Activated naive CD4-positive, alpha-beta T cell treated with Interleukin-2 at 50 U/mL for 16 hours (primary cell): ENCODE measurements around the gene NRARP.
A peak's percentile ranks its signal among the peaks of the same experiment; 100 is the strongest.

ENCODE experiments used
- DNase-seq: peaks from one replicate; pipeline ENCODE4 v3.0.0-alpha.2; 2020

Gene NRARP

DNA sequence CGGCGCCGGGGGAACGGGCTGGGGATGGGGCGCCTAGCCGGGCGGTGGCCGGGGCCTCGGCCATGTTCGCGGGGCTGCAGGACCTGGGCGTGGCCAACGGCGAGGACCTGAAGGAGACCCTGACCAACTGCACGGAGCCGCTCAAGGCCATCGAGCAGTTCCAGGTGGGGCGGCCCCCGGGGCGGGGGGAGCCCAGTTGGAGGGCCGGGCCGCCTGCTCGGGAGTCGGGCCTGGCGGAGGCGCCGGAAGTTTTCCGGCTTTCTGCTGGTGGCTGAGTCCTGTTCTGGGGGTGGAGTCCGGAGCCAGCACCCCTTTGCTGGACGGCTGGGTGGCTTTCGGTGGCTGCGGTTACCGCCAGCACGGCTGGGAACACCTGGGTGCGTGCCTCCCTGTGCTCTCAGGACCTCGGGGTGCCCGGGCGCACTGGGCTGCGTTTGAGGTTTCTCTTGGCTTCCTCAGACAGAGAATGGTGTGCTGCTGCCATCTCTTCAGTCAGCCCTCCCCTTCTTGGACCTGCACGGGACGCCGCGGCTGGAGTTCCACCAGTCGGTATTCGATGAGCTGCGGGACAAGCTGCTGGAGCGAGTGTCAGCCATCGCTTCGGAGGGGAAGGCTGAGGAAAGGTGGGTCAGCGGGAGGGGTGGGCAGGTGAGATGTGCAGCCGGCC, 46.5 kb downstream of the NRARP start:
- DNase-seq: no peak

GRCh38 chr9:137254624-137255447, 47.2 kb downstream of the NRARP start, which contains the start of gene NELFB:
NELFB (plus strand) TSS chr9:137255327.
- DNase-seq: peak; percentile 95

DNA sequence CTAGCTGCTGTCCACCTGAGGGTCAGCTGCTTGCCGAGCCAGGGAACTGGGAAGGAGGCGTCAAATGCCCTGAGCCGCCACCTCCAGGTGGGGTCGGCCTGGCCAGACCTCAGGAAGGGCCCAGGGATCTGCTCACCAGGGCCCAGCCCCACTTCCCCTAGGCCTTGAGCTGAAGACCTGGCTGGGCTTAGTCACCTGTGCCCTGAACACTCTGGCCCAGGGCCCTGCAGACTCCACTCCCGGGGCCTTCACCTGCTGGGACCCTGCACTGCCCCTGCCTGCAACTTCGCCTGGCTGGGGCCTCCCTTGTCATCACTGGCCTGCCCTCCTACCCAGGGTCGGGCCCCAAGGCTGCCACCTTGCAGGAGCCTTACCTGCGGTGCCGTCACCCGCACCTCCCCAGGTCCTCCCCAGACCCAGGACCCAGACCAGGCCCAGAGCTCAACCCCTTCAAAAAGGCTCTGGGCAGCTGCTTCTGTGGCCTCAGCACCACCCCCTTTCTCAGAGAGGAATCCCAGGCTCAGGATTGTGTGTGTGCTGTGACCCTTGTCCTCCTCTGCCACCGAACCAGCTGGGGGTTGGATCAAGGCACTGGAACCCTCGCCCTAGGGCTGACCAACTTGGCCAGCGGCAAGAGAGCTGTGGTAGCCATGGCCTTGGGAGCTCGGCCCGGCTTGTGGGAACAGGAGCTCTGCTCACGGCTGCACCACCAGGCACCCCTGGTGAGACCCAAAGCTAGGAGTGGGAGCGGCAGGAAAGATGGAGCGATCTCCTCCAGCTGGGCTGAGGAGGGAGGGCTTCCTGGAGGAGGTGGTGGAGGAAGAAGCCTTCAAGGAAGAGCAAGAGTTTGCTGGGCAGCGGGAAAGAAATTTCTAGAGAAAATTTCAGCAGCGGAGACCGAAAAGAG, 48.1 kb downstream of the NRARP start:
- DNase-seq: no peak

DNA sequence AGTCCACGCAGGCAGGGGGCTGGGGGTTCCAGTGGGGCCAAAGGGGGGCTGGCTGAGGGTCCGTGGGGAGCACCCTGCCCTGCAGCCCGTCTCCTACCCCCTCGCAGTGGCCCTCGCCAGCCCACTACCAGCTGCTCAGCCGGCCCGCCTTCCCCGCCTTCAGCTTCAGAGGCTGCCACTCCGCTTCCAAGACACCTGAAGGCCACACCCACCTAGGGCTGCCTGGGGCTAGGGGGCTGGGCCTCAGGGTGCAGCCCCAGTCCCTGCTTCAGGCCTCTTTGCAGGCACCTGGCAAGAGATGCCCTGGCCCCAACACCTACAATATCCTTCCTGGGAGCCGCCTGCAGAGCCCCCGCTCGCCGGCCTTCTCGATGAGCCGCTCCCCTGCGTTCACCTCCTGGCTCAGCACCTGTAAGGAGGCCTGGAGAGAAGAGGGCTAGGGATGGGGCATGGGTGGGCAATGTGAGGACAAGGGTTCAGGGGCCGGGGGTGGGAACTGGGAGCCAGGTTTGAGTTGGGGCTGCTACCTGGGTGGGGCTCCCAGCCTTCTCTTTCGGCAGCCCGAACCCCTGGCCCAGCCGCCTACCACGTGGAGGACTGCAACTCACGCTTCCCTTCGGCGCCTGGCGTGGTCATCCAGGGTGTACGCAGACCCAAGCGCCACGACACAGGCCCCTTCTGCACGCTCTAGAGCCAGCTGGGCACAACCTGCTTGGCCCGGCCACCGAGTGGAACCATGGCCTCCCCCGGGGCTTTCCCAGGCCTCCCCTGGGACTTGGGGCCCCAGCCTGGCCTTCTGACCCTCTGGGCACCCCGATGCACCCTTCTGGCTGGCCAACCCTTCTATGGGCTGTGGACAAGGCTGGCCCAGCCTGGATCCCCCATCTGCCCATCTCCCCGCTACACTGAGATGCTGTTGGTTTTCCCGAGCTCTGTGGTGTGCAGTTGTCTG, 49.2 kb downstream of the NRARP start:
- no peak for DNase-seq

- DNase-seq: no peak
Measured at GRCh38 chr9:137251490-137252268, 50.4 kb downstream of the NRARP start.

DNA sequence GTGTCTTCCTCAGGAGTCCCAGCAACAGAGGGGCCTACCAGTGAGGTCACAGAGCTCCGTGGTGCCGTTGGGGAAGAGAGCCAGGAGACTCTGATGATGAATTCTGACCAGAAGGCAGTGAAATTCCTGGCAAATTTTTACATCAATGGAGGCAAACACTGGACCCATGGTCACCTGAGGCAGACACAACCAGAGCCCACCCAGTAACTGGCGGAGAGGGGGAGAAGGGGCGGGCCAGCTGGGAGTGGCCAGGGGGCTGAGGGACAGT, 50.9 kb downstream of the NRARP start, which contains the start of gene STPG3:
Gene STPG3 (plus strand): TSS at position 93 of the 268 bp plus-strand sequence. CDS start 1 bp downstream, at position 94.
- no peak for DNase-seq

GRCh38 chr9:137250329-137251193, 51.5 kb downstream of the NRARP start:
- no peak for DNase-seq
